Erythroblast (primary cell): ENCODE results near the gene PLCD1.

Experiments used
- GATA1 ChIP-seq: IDR thresholded peaks from 2 replicates; pipeline ENCODE4 v1.6.1; 2011; ENCODE audit warnings: low read depth, mild to moderate bottlenecking, control low read depth, low read length, moderate library complexity
- POLR2A ChIP-seq: IDR thresholded peaks from 2 replicates; pipeline ENCODE4 v1.6.1; 2011; ENCODE audit warnings: mild to moderate bottlenecking, low read length

- no peak for TF ChIP-seq POLR2A
- no peak for TF ChIP-seq GATA1
Measured at GRCh38 chr3:38015485-38015884, 14.0 kb downstream of the PLCD1 start.
